Measurements from ENCODE around the gene H19.

H19 gene

DNA sequence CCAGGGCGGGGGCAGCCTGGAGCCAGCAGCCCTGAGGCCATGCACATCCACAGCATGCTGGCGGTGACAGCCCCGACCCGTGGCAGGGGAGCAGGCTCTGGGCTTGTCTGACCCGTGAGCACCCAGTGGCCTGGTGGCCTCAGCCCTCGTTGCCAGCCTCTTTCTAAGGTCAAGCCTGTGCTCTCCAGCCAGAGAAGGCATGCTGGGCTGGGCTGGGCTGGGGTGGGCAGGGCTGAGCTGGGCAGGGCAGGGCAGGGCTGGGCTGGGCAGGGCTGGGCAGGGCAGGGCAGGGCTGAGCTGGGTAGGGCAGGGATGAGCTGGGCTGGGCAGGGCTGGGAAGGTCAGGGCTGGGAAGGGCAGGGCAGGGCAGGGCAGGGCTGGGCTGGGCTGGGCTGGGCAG is 10.6 kb downstream of the H19 start:
- H3K27ac ChIP-seq, result no peak overlapping the region
- DNase-seq (ENCODE audit: low read depth, low spot score), result no peak

DNA sequence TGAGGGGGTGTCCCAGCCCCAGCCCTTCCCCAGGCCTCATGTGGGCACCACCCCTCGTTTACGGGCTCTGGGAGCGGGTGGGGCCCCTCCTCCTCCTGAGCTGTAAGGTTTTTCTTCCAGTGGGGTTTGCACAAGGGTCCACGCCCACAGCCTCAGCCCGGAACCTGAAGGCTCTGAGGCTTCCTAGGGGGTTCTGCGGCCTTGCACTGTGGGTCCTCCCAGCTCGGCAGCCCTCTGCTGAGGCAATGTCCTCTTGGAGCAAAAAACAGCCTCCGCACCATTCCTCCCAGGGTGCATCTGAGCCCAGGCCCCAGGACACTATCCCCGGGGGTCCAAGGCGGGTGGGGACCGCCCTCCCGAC is 14.1 kb downstream of the H19 start:
- no peak for DNase-seq (ENCODE audit: low read depth, low spot score)
- H3K27ac ChIP-seq, result no peak overlapping the region

DNA sequence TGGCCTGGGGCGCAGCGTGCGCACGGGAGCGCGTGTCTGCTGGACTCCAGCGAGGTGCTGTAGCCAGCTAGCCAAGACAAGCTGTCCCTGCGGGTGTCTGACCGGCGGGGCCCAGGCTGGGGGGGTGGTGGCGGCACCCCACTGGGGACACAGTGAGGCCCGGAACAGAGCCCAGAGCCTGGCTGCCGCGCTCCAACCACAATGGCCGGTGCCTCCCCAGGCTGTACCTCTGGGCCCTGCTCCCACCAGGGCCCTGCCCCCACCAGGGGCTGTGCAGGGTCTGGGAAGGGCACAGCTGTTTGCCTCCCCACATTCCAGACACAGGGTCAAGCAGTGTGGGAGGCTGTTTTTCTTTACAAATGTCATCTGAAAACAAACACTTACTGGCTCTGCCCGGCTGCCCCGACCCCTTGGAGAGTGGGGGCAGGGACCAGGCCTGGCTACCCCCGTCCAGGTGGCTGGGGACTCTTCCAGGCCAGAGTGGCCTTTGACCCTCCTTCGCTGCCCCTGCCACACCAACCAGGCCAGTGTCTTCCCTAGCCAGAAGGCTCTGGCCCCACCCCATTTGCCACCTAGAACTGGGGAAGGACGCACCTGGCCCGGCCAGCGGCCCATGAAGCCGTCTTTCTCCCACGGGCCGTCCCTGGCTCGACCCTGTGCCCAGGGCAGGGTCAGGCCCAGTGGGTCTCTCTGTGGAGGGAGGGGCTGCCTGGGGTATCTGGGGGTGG is 14.6 kb downstream of the H19 start:
- no peak for DNase-seq (ENCODE audit: low read depth, low spot score)

DNA sequence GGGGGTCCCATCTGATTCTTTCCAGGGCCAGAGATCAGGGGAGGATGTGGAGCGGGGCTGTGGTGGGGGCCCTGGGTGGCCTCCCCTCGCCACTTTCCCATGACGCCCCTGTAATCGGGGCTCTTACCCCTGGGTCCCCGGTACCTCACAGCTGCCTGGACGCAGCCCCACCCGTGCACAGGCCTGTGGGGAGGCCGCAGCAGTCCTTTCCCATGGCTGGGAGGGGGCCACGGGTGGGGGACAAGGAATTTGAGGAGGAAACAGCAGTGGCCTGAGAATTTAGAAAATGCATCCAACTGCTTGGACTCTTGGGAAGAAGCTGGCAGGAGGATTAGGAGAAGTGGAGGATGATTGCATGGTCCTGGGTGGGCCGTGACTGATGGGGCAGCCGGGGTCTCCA is 18.0 kb downstream of the H19 start:
- DNase-seq (ENCODE audit: low read depth, low spot score), result no peak
- no peak overlapping the region for H3K27ac ChIP-seq

More for the DNA sequence above, 14.6 kb downstream of the H19 start:
- no peak overlapping the region for H3K27ac ChIP-seq

DNA sequence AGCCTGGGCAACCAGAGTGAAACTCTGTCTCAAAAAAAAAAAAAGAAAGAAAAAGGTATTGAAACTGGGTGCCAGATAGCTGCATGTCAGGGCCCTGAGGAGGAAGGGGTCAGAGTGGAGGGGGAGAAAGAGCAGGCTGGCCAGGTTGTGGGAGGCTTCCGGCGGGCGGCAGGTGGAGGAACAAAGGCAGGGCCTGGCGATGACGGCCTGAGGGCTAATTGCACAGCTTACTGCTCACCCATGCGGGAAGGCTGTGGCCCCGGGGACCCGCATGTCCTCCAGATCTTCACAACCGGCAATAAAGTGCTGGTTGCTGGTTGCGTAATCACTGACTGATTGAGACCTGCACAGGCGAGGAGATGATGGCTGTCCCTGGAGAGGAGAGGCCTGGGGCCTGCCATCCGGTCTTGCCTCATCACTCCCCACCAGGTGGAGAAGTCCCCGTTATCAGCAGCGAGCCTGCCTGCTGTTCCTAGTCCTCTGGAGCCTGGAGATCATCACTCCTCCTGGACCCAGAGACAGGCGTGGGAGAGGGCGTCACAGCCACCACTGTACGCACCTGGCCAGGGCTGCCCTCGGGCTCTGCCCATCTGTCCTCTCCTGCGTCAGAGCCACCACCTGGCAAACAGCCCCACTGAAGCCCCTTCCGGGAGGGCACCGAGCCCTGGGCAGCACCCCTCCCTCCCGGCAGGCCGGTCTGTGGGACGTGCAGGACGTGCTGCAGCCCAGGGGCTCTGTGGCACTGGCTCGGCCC is 18.7 kb downstream of the H19 start:
- DNase-seq (ENCODE audit: low read depth, low spot score), result no peak
- no peak overlapping the region for H3K27ac ChIP-seq

DNA sequence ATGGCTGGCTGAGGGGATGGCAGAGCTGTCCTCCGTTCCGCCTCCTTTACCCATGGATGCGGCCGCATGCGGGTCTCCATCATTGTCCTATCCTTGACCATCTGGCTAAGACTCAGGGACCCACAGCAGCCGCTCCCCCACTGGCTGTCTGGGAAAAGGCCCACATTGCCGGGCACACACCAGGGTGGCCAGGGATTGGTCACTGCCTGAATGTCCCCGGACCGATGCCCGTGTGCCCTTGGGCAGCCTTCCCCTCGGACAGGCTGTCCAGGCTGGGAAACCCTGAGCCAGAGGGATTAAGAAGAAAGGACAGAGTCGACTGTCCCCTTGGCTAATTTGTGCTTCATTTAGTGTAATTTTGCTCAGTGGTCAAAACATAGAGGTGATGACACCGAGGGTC is 22.5 kb downstream of the H19 start:
- no peak overlapping the region for H3K27ac ChIP-seq
- DNase-seq (ENCODE audit: low read depth, low spot score), result no peak

DNA sequence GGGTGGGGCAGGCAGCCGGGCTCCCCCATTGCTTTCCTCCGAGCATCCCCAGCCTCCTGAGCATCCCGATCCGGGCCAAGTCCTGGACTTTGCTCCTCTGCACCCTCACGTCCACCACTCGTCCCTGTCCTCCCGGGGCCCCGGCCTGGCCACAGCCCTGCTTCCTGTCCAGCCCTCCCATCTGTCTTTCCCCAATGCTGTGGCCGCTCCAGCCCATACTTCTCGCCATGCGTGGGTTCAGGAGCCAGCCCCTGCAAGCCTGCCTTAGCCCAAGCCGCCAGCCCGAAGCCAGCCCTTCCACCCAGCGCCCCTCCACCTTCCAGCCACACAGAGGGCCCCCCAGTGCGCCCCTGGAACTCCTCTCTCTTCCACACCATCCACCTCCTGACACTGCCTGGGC is 26.7 kb downstream of the H19 start:
- no peak for DNase-seq (ENCODE audit: low read depth, low spot score)
- H3K27ac ChIP-seq, result no peak overlapping the region

DNA sequence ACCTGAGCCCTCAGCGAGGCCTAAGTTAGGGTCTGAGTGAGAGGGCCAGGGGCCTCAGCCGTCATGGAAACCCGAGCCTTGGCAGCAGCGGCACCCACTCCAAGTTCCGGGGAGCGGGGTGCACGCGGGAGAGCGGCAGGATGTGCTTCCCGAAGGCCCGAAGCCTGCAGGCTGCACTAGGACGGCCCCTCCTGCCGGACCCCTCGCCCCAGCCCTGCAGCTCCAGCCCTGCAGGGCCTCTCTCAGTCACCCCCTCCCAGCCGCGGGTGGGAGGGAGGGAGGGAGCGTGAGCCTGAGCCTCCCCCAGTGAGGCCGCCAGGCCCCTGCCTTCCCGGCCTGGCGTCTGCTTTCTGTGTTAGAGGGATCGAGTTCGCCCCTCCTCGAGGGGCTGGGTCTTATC is 27.9 kb downstream of the H19 start:
- no peak for DNase-seq (ENCODE audit: low read depth, low spot score)
- H3K27ac ChIP-seq, result no peak overlapping the region

DNA sequence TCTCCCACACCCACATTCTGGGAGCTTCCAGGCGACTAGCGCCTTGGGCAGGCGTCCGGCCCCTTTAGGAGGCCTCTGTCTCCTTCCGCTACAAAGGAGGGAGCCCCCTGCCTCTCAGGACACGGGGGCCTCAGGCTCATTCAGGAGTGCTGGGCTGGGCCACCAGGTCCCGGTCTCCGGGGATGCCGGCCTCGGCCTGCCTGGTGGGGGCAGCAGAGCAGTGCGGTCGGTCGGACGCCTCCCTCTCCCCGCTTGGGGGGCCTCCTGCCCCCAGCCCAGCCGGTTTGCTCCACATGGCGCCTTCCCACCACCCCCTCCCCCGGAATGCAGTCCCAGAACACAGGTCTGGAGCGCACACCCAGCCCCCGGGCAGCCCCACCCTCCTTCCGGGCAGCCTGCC is 28.6 kb downstream of the H19 start:
- no peak for DNase-seq (ENCODE audit: low read depth, low spot score)
- H3K27ac ChIP-seq, result no peak overlapping the region

DNA sequence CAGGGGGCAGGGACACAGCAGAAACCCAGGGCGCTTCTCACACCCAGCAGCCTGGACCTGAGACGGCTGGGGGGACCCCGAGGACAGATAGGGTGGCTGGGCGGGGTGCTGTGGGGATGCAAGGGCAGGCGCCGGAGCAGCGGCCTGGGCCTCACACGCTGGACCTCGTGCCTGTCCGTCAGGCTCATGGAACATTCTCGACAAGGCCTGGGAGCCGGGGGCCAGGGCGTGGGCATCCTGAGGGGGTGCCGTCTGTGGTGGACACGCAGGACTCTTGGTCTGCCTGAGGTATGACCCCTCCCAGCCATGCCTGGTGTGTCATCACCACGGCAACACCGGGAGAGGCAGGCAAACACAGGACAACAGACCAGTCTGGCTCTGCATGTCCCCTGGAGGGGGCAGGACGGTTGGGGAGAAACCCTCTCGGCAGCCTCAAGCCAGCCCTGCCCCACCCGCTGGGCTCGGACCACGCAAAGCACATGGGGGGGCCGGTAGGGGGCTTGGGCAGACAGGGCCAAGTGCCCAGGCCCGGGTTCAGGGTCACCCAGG is 29.1 kb downstream of the H19 start:
- no peak for DNase-seq (ENCODE audit: low read depth, low spot score)
- no peak overlapping the region for H3K27ac ChIP-seq

DNA sequence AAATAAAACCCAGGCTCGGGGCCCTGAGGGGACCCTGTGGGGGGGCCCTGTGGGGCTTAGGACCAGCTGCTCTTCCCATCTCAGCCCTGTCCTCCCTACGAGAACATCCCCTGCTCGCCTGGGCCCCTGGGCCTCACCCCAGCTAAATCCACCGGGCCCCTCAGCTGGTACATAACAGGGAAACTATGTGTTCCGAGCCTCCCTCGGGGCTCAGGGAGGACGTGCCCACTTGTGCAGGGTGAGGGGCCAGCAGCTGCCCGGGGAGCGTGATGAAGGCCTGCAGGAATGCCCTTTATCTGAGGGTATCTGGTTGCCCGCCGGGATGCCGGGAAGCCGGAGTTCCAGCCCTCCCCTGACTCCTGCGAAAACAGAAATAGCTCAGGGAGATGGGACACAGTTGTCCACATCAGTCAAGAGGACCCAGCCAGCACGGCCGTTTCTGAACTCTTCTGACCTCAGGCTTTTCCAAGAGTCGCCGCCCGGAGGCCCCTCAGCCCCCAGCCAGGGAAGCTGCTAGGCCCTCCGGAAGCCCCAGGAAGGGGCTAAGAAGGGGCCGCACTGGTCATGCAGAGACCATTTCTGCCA is 29.9 kb downstream of the H19 start:
- DNase-seq (ENCODE audit: low read depth, low spot score), result no peak
- H3K27ac ChIP-seq, result no peak overlapping the region

DNA sequence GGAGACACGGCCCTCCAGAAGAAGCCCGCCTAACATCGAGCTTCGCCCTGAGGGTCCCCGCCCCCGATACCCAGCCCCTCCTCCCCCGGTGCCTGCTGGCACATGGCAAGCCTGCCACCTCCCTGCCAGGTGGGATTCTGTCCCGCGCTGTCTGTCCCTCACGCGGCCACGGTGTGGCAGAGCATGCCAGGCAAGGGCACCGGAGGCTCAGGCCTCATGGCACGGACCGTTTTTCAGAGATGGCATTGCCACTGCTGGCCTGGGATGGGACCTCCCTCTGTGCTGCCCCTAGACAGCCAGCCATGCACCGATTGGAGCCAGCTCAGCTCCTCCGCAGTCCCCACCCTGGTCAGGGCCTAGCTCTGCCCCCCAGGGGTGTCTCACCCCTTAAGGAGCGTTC is 31.1 kb downstream of the H19 start:
- DNase-seq (ENCODE audit: low read depth, low spot score), result no peak

DNA sequence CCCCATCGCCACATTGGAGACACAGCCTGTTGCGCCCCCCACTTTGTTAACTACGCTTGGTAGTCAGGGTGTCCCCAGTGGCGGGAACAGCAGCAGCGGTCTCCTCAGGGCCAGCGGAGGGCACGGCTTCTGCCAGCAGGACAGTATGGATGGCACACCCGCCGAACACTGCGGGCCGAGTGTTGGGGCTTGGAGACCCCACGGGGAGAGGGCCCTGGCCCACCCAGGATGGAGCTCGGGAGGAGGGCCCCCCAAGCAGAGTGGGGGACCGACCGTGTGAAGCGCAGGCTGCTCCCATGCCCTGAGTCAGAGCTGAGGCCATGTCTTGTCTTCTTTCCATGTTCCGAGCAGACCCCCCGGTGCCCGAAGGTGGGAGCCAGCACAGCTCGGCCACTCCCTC is 32.7 kb downstream of the H19 start:
- H3K27ac ChIP-seq, result no peak overlapping the region
- DNase-seq (ENCODE audit: low read depth, low spot score), result no peak

More for the DNA sequence above, 31.1 kb downstream of the H19 start:
- no peak overlapping the region for H3K27ac ChIP-seq

DNA sequence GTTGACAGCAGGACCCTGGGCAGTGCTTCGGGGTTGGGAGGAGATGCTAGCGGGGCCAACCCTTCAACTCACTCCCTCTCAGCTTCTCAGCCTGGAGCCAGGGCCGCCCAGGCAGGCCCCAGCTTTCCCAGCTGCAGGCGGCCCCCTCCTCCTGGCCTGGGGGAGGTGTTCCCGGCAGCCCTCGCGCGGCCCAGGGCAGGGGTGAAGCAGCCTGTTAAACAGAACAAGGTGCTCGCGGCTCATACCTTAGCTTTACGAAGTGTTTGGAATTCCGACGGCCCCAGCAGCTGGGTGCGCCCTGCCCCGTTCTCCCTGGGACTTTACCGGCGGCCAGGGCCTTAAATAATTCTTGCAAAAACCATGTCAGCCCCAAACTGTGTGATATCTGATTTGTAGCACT is 33.3 kb downstream of the H19 start:
- no peak for DNase-seq (ENCODE audit: low read depth, low spot score)
- no peak overlapping the region for H3K27ac ChIP-seq

DNA sequence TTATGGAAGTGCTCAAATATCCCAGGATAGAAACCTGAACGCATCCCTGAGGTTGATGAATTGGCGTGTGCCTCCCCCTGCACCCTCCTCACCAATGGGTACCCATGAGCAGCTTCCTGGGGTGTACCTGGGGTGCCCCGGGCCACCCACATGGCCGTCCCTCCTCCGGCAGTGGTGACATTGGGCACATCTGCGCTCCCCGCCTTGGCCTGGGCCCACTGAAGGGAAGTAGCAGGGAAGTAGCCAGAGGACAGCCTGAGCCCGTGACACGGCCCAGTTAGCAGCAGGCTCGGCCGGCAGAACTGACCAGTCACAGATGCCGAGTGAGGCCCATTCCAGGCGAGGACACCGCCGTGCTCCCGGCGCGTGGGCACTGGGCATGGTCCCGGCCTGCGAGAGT is 33.8 kb downstream of the H19 start:
- no peak overlapping the region for H3K27ac ChIP-seq
- DNase-seq (ENCODE audit: low read depth, low spot score), result no peak

DNA sequence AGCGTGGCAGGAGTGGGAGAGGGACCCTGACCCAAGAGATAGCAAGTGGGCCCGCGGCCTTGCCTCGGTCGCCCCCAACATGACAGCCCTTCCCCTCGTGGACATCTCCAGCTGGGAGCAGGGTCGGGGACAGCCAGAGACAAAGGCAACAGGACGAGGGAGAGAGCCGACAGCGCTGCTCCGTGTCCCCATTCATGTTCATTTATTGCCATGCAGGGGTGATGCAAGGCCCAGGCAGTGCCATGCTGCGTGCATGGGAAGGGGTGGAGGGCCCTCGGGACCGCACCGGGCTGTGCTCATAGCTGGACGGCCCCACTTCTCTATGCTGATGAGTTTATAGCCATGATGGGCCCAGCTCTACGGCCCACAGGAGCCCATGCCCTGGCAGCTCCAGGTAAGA is 37.9 kb downstream of the H19 start:
- no peak for DNase-seq (ENCODE audit: low read depth, low spot score)

DNA sequence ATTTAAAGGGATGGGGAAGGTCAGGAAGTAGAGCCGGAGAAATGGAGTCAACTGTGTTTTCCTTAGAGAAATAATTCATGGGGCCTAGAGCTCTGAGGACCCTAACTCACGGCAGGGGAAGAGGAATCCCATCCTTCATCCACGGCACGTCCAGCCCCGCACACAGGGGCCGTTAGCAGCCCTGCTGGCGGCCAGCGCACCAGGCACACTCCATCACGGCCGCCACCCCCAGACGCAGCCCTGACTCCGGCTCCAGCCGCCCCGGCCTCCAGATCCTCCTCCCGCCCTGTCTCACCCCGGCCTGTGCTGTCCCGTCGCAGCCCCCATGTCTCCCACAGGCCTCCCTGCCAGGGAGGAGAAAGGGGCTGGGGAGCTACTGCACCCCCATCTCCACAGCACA is 39.3 kb downstream of the H19 start:
- no peak overlapping the region for H3K27ac ChIP-seq
- DNase-seq (ENCODE audit: low read depth, low spot score), result no peak

More for the DNA sequence above, 37.9 kb downstream of the H19 start:
- no peak overlapping the region for H3K27ac ChIP-seq

DNA sequence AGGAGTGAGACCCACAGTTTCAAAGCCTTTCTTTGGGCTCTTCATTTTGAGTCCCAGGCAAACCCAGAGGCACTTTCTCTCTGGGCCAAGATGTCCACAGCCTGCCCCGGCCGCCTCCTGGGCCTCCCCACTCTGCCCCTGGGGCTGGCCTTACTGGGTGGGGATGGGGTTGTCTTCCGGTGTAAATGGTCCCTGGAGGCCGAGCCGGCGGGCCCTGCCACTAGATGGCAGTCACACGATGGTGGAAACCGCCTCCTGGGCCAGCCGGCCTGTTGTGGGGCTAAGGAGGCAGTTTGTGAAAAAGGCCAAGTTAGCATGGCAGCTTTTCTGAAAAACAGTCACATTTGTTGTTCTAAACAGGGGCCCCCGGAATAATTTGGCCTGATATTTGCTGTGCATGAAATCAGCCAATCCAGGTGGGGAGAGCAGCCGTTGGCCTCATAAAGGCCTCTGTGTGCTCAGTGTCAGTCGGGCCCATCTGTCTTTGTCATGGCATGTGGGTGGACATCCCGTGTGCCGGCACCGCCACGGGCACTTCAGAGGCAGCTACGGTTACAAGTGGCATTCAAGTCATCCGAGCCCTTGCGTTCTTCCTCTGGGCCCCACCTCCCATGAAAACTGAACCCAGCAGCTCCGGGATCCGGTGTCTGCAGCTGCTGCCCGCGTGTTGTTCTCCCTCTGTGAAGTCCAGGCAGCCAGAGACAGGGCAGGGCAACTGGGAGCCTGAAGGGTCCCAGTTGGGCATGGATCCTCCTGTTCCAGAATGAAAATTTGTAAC is 44.0 kb downstream of the H19 start:
- DNase-seq (ENCODE audit: low read depth, low spot score), result no peak

DNA sequence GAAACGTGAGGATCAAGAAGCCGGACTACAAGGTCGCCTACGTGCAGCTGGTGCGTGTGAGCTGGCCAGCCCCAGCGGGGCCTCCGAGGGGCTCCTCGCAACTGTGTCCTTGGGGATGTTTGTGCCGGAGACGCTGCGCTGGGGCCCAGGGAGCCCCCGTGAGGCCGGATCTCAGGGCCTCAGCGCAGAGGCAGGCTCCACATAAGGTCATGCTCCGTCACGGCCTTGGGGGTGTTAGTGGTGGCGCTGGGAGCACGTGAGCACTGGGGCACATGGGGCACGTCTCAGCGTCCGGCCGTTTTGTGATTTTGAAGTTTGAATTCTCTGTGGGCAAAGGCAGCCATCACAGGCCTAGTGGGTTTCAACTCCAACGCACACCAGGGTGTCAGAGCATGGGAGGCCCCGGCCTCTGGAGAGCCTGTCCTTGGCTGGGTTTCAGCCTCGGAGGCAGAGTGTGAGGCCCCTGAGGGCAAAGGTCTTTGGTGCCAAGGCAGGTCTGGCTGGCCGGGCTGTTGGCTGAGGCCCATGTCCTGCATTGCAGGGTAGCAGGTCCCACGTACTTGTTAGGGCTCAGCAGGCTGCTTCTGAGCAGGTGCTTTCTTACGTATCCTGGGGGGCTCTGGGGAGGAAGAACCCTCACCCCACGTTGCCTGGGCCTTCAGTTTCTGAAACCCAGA is 44.7 kb downstream of the H19 start:
- no peak for DNase-seq (ENCODE audit: low read depth, low spot score)
- no peak overlapping the region for H3K27ac ChIP-seq

More for the DNA sequence above, 44.0 kb downstream of the H19 start:
- no peak overlapping the region for H3K27ac ChIP-seq

DNA sequence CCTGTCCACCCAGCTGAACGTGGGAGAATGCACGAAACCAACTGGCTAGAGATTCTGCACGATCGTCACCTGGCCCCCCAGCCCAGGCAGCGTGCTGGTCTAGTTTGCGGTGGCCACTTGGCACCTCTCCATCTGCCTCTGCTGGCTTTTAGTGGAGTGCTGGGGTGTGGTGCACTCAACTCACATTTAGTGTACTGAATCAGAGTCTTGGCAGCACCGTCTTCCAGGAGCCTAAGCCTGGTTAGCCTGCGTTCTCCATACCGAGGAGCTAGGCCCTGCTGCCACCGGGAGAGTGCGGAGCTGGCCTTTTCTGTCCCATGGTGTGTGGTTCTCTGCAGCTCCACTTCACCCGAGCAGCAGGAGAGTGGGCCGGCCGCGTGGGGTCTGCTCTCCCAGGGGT is 47.7 kb downstream of the H19 start:
- H3K27ac ChIP-seq, result no peak overlapping the region
- no peak for DNase-seq (ENCODE audit: low read depth, low spot score)

Data from epithelial cell of prostate (primary cell).